CD8-positive, alpha-beta memory T cell (primary cell): ENCODE data around the gene COL9A3. TPM values are rescaled to one million over a fixed set of nuclear protein-coding genes. Genes with fewer than 3 reads are reported as not detected.

ENCODE experiments used
- CTCF ChIA-PET: fragments of 350-600 bp; sonication (Branson Sonifier 250); formaldehyde crosslinking; loops from one replicate; lab custom pipeline; 2021; ENCODE audit warnings: antibody characterized with exemption; lab: Charles Lee
- POLR2A ChIA-PET: fragments of 350-600 bp; sonication (Branson Sonifier 250); formaldehyde crosslinking; loops from one replicate; lab custom pipeline; 2021; ENCODE audit warnings: antibody characterized with exemption; lab: Charles Lee
- DNase-seq, 5 donors: peaks; one replicate each; pipeline versions ENCODE4 v3.0.0 to v3.0.0-alpha.2; 2020 to 2022; ENCODE audit warnings: mixed read lengths in 1 of 5
- H3K27ac ChIP-seq: one replicate; pipeline ENCODE4 v1.7.0; 2013; ENCODE audit warnings: low read depth, mild to moderate bottlenecking, low read length, moderate library complexity
- H3K27me3 ChIP-seq: 2 replicates; pipeline ENCODE4 v1.7.0; 2013; ENCODE audit warnings: low read length, mild to moderate bottlenecking; ENCODE audit not compliant: insufficient read depth, poor library complexity, severe bottlenecking
- H3K36me3 ChIP-seq: 2 replicates; pipeline ENCODE4 v1.7.0; 2013; ENCODE audit warnings: mild to moderate bottlenecking, low read length, moderate library complexity; ENCODE audit not compliant: insufficient read depth
- H3K4me1 ChIP-seq: 2 replicates; pipeline ENCODE4 v1.7.0; 2013; ENCODE audit warnings: mild to moderate bottlenecking, low read length, moderate library complexity; ENCODE audit not compliant: insufficient read depth
- H3K4me3 ChIP-seq: 2 replicates; pipeline ENCODE4 v1.7.0; 2013; ENCODE audit warnings: mild to moderate bottlenecking, low read length
- H3K9me3 ChIP-seq: 2 replicates; pipeline ENCODE4 v1.7.0; 2013; ENCODE audit warnings: mild to moderate bottlenecking, low read length
- H3K27ac Mint-ChIP-seq, 8 donors: one replicate each; pipeline ENCODE4 v1.8.0; 2020 to 2021; ENCODE audit warnings: mixed read lengths in 8 of 8, mild to moderate bottlenecking in 6 of 8, inconsistent platforms in 3 of 8, moderate library complexity in 3 of 8
- H3K27me3 Mint-ChIP-seq, 2 donors: one replicate each; pipeline ENCODE4 v1.8.0; 2020 to 2021; ENCODE audit warnings: mixed read lengths in 2 of 2, mild to moderate bottlenecking in 1 of 2, moderate library complexity in 1 of 2
- H3K36me3 Mint-ChIP-seq, 3 donors: one replicate each; pipeline ENCODE4 v1.8.0; 2020 to 2021; ENCODE audit warnings: mixed read lengths in 3 of 3, inconsistent platforms in 1 of 3, mild to moderate bottlenecking in 1 of 3
- H3K4me1 Mint-ChIP-seq, 3 donors: one replicate each; pipeline ENCODE4 v1.8.0; 2020 to 2021; ENCODE audit warnings: mixed read lengths in 3 of 3, inconsistent platforms in 1 of 3, mild to moderate bottlenecking in 1 of 3
- H3K4me3 Mint-ChIP-seq, 7 donors: one replicate each; pipeline ENCODE4 v1.8.0; 2020 to 2021; ENCODE audit warnings: mixed read lengths in 7 of 7, mild to moderate bottlenecking in 6 of 7, moderate library complexity in 4 of 7, inconsistent platforms in 2 of 7
- H3K9me3 Mint-ChIP-seq, 5 donors: one replicate each; pipeline ENCODE4 v1.8.0; 2020 to 2022; ENCODE audit warnings: mixed read lengths in 5 of 5, mild to moderate bottlenecking in 3 of 5, moderate library complexity in 2 of 5, inconsistent platforms in 1 of 5
- polyA plus RNA-seq: library from polyadenylated mRNA; unstranded; fragments of 300-500 nt; fragmentation: Illumina TruSeq; gene quantifications from one replicate; pipeline ENCODE4 v1.2.3, GENCODE V29; 2021
- total RNA-seq, 2 experiments: library from RNA; stranded (reverse); gene quantifications; one replicate each; pipeline ENCODE4 v1.2.3, GENCODE V29; 2021

COL9A3 gene
- total and polyA plus RNA-seq, 3 experiments from 2014 or later, result not detected

GRCh38 chr20:62825986-62826645 is 9.3 kb downstream of the COL9A3 start:
- H3K27ac ChIP-seq, result no peak overlapping the region
- Mint-ChIP-seq H3K27me3 (no peaks in the 10 kb centered on the region), H3K4me1 (peaks cover 0 to 5% (median 0%) of the 10 kb centered on the region in 3 donors), H3K9me3 (no peaks in the 10 kb centered on the region), H3K27ac (no peak overlapping the region), H3K4me3 (no peak overlapping the region), H3K36me3 (no peaks in the 10 kb centered on the region)
- no peaks in the 10 kb centered on the region for H3K27me3 ChIP-seq
- no peaks in the 10 kb centered on the region for H3K36me3 ChIP-seq
- H3K4me3 ChIP-seq, result no peak overlapping the region
- POLR2A ChIA-PET, result no interaction called here
- CTCF ChIA-PET, result no interaction called here
- peaks cover 6% of the 10 kb centered on the region for H3K4me1 ChIP-seq
- H3K9me3 ChIP-seq, result no peaks in the 10 kb centered on the region
- no peak for DNase-seq

GRCh38 chr20:62826646-62827310 is 9.9 kb downstream of the COL9A3 start:
- POLR2A ChIA-PET, result no interaction called here
- peak overlapping the region in 1 of 8 donors; percentile 24 for H3K27ac Mint-ChIP-seq
- Histone ChIP-seq H3K27me3 (no peaks in the 10 kb centered on the region), H3K4me3 (no peak overlapping the region), H3K27ac (no peak overlapping the region), H3K36me3 (no peaks in the 10 kb centered on the region), H3K4me1 (peaks cover 6% of the 10 kb centered on the region), H3K9me3 (no peaks in the 10 kb centered on the region)
- CTCF ChIA-PET, result no interaction called here
- no peak overlapping the region for H3K4me3 Mint-ChIP-seq
- no peak for DNase-seq
- H3K27me3 Mint-ChIP-seq, result no peaks in the 10 kb centered on the region
- H3K36me3 Mint-ChIP-seq, result no peaks in the 10 kb centered on the region
- H3K9me3 Mint-ChIP-seq, result no peaks in the 10 kb centered on the region
- H3K4me1 Mint-ChIP-seq, result peaks cover 0 to 5% (median 0%) of the 10 kb centered on the region in 3 donors

- Histone ChIP-seq H3K27me3 (no peaks in the 10 kb centered on the region), H3K4me1 (peaks cover 6% of the 10 kb centered on the region), H3K36me3 (no peaks in the 10 kb centered on the region), H3K4me3 (no peak overlapping the region), H3K27ac (no peak overlapping the region), H3K9me3 (no peaks in the 10 kb centered on the region)
- DNase-seq, result no peak
- ChIA-PET POLR2A (no interaction called here), CTCF (no interaction called here)
- Mint-ChIP-seq H3K27me3 (no peaks in the 10 kb centered on the region), H3K27ac (no peak overlapping the region), H3K9me3 (no peaks in the 10 kb centered on the region), H3K4me3 (no peak overlapping the region), H3K4me1 (peaks cover 0 to 10% (median 0%) of the 10 kb centered on the region in 3 donors), H3K36me3 (no peaks in the 10 kb centered on the region)
Observed at GRCh38 chr20:62827311-62828038, 10.6 kb downstream of the COL9A3 start.

GRCh38 chr20:62828051-62828450 is 11.2 kb downstream of the COL9A3 start:
- no peak overlapping the region for H3K27ac ChIP-seq
- no peaks in the 10 kb centered on the region for H3K36me3 ChIP-seq
- H3K27me3 ChIP-seq, result no peaks in the 10 kb centered on the region
- no peaks in the 10 kb centered on the region for H3K9me3 ChIP-seq
- H3K4me3 ChIP-seq, result no peak overlapping the region
- H3K36me3 Mint-ChIP-seq, result no peaks in the 10 kb centered on the region
- ChIA-PET POLR2A (no interaction called here), CTCF (no interaction called here)
- H3K4me1 Mint-ChIP-seq, result peaks cover 0 to 15% (median 1%) of the 10 kb centered on the region in 3 donors
- DNase-seq, result no peak
- H3K4me3 Mint-ChIP-seq, result no peak overlapping the region
- no peaks in the 10 kb centered on the region for H3K9me3 Mint-ChIP-seq
- no peak overlapping the region for H3K27ac Mint-ChIP-seq
- H3K4me1 ChIP-seq, result peaks cover 6% of the 10 kb centered on the region
- no peaks in the 10 kb centered on the region for H3K27me3 Mint-ChIP-seq

GRCh38 chr20:62828511-62829230 is 11.8 kb downstream of the COL9A3 start:
- no peak for DNase-seq
- Mint-ChIP-seq H3K4me1 (peaks cover 0 to 15% (median 1%) of the 10 kb centered on the region in 3 donors), H3K4me3 (no peak overlapping the region), H3K27ac (no peak overlapping the region), H3K27me3 (no peaks in the 10 kb centered on the region), H3K36me3 (no peaks in the 10 kb centered on the region), H3K9me3 (no peaks in the 10 kb centered on the region)
- no peak overlapping the region for H3K4me3 ChIP-seq
- no peaks in the 10 kb centered on the region for H3K27me3 ChIP-seq
- H3K27ac ChIP-seq, result no peak overlapping the region
- ChIA-PET CTCF (no interaction called here), POLR2A (no interaction called here)
- H3K4me1 ChIP-seq, result peaks cover 6% of the 10 kb centered on the region
- H3K9me3 ChIP-seq, result no peaks in the 10 kb centered on the region
- H3K36me3 ChIP-seq, result no peaks in the 10 kb centered on the region

- H3K27ac ChIP-seq, result no peak overlapping the region
- Mint-ChIP-seq H3K9me3 (no peaks in the 10 kb centered on the region), H3K4me1 (peaks cover 0 to 15% (median 1%) of the 10 kb centered on the region in 3 donors), H3K36me3 (no peaks in the 10 kb centered on the region), H3K27me3 (no peaks in the 10 kb centered on the region), H3K27ac (no peak overlapping the region), H3K4me3 (peak overlapping the region in 1 of 7 donors; percentile 56)
- ChIA-PET POLR2A (no interaction called here), CTCF (no interaction called here)
- peaks cover 3% of the 10 kb centered on the region for H3K4me1 ChIP-seq
- no peaks in the 10 kb centered on the region for H3K27me3 ChIP-seq
- peak in 1 of 5 donors; percentile 28 for DNase-seq
- no peak overlapping the region for H3K4me3 ChIP-seq
- H3K9me3 ChIP-seq, result no peaks in the 10 kb centered on the region
- no peaks in the 10 kb centered on the region for H3K36me3 ChIP-seq
Observed at GRCh38 chr20:62829231-62830230, 12.7 kb downstream of the COL9A3 start.

GRCh38 chr20:62830251-62830650 is 13.4 kb downstream of the COL9A3 start:
- H3K27ac Mint-ChIP-seq, result no peak overlapping the region
- peak in 1 of 5 donors; percentile 37 for DNase-seq
- H3K9me3 Mint-ChIP-seq, result no peaks in the 10 kb centered on the region
- no peak overlapping the region for H3K4me3 Mint-ChIP-seq
- Histone ChIP-seq H3K4me1 (no peaks in the 10 kb centered on the region), H3K36me3 (no peaks in the 10 kb centered on the region), H3K9me3 (no peaks in the 10 kb centered on the region), H3K27ac (no peak overlapping the region), H3K4me3 (no peak overlapping the region), H3K27me3 (no peaks in the 10 kb centered on the region)
- H3K4me1 Mint-ChIP-seq, result peaks cover 0 to 10% (median 1%) of the 10 kb centered on the region in 3 donors
- POLR2A ChIA-PET, result no interaction called here
- peaks cover 0 to under 1% of the 10 kb centered on the region in 2 donors for H3K27me3 Mint-ChIP-seq
- no peaks in the 10 kb centered on the region for H3K36me3 Mint-ChIP-seq
- CTCF ChIA-PET, result no interaction called here
